H1 (cell line): ENCODE measurements around the gene ARHGAP22. TPM values are rescaled to one million over a fixed set of nuclear protein-coding genes. Genes with fewer than 3 reads are reported as not detected.

ENCODE experiments used
- CTCF ChIA-PET: fragments of 300-600 bp; sonication (Branson Sonifier 250); formaldehyde crosslinking; loops from one replicate; lab custom pipeline; 2021; ENCODE audit not compliant: partially characterized antibody; lab: Charles Lee
- POLR2A ChIA-PET: fragments of 300-600 bp; sonication (Branson Sonifier 250); formaldehyde crosslinking; loops from one replicate; lab custom pipeline; 2021; ENCODE audit warnings: inconsistent platforms; ENCODE audit not compliant: partially characterized antibody; lab: Charles Lee
- DNase-seq, 2 experiments: peaks; one replicate each; pipeline versions ENCODE4 v3.0.0 to v3.0.0-alpha.2; 2010 to 2022; ENCODE audit warnings: low spot score in 2 of 2, low read depth in 1 of 2, mixed read lengths in 1 of 2
- FAIRE-seq: peaks from 2 replicates; lab custom pipeline; 2011; peaks lifted over from hg19 to GRCh38; lab: Jason Lieb, UNC
- H2AFZ ChIP-seq: 2 replicates; pipeline ENCODE4 v1.8.1; 2012; ENCODE audit warnings: low read length, inconsistent platforms
- H2AK5ac ChIP-seq: 2 replicates; pipeline ENCODE4 v1.6.1; 2013; ENCODE audit warnings: low read depth, low read length
- H2BK120ac ChIP-seq: replicated peaks from 2 replicates; pipeline ENCODE3; 2013; ENCODE audit warnings: low read depth, low read length, inconsistent platforms
- H2BK12ac ChIP-seq: 2 replicates; pipeline ENCODE4 v1.6.1; 2013; ENCODE audit warnings: low read depth, low read length
- H2BK15ac ChIP-seq: 2 replicates; pipeline ENCODE4 v1.6.1; 2013; ENCODE audit warnings: low read length
- H2BK20ac ChIP-seq: 2 replicates; pipeline ENCODE4 v1.6.1; 2013; ENCODE audit warnings: low read length
- H2BK5ac ChIP-seq: 2 replicates; pipeline ENCODE4 v1.6.1; 2013; ENCODE audit warnings: low read depth, low read length
- H3K14ac ChIP-seq: 2 replicates; pipeline ENCODE4 v1.6.1; 2013; ENCODE audit warnings: inconsistent platforms; ENCODE audit not compliant: insufficient read length
- H3K18ac ChIP-seq: 2 replicates; pipeline ENCODE4 v1.6.1; 2013; ENCODE audit warnings: low read length; ENCODE audit errors: extremely low read depth
- H3K23ac ChIP-seq: 2 replicates; pipeline ENCODE4 v1.6.1; 2013; ENCODE audit warnings: inconsistent platforms; ENCODE audit not compliant: insufficient read length
- H3K23me2 ChIP-seq: 2 replicates; pipeline ENCODE4 v1.6.1; 2013; ENCODE audit warnings: low read depth, low read length
- H3K27ac ChIP-seq: 2 replicates; pipeline ENCODE4 v1.6.1; 2011; ENCODE audit warnings: low read depth, low read length, inconsistent platforms
- H3K27me3 ChIP-seq, 4 experiments: replicated peaks in 1 of 4; 1 replicate in 1 of 4; 2 replicates in 3 of 4; pipeline versions ENCODE4 v1.6.1 to v1.8.1; 2011 to 2013; ENCODE audit warnings: low read length in 3 of 4, mild to moderate bottlenecking in 3 of 4, inconsistent platforms in 2 of 4, mixed read lengths in 2 of 4, moderate library complexity in 1 of 4; ENCODE audit not compliant: control insufficient read depth in 3 of 4, insufficient read depth in 3 of 4; ENCODE audit errors: extremely low read depth in 1 of 4
- H3K36me3 ChIP-seq, 4 experiments: 2 replicates each; pipeline versions ENCODE4 v1.6.1 to v1.8.1; 2011 to 2013; ENCODE audit warnings: mild to moderate bottlenecking in 4 of 4, low read length in 3 of 4, moderate library complexity in 2 of 4, control low read depth in 1 of 4, inconsistent platforms in 1 of 4; ENCODE audit not compliant: insufficient read depth in 4 of 4, control insufficient read depth in 2 of 4
- H3K4ac ChIP-seq: replicated peaks from 2 replicates; pipeline ENCODE3; 2013; ENCODE audit warnings: low read length, low read depth, mixed read lengths, inconsistent platforms; ENCODE audit not compliant: insufficient read length
- H3K4me1 ChIP-seq, 4 experiments: replicated peaks in 1 of 4; 1 replicate in 1 of 4; 2 replicates in 3 of 4; pipeline versions ENCODE4 v1.6.1 to v1.8.1; 2011 to 2013; ENCODE audit warnings: low read length in 3 of 4, inconsistent platforms in 2 of 4, mixed read lengths in 1 of 4; ENCODE audit not compliant: insufficient read depth in 4 of 4, control insufficient read depth in 3 of 4
- H3K4me2 ChIP-seq, 2 experiments: 2 replicates each; pipeline versions ENCODE4 v1.6.1 to v1.8.1; 2011 to 2013; ENCODE audit warnings: low read depth in 2 of 2, low read length in 2 of 2, control low read depth in 1 of 2, inconsistent platforms in 1 of 2, mild to moderate bottlenecking in 1 of 2; ENCODE audit not compliant: insufficient read depth in 1 of 2
- H3K4me3 ChIP-seq, 4 experiments: fragments of 200-600, 300-600 bp in 1 of 4; sonication (generic), shearing (Covaris generic), sonication (Bioruptor Twin) in 1 of 4; 2 replicates each; pipeline versions ENCODE4 v1.5.1 to v1.8.1; 2011 to 2016; ENCODE audit warnings: low read length in 4 of 4, low read depth in 3 of 4, control low read depth in 2 of 4, inconsistent platforms in 2 of 4, mild to moderate bottlenecking in 2 of 4, mixed read lengths in 1 of 4, moderate library complexity in 1 of 4; ENCODE audit not compliant: insufficient read depth in 2 of 4; ENCODE audit errors: extremely low read depth in 1 of 4
- H3K56ac ChIP-seq: replicated peaks from 2 replicates; pipeline ENCODE3; 2013; ENCODE audit warnings: low read depth, mild to moderate bottlenecking, mixed read lengths, low read length, inconsistent platforms; ENCODE audit not compliant: insufficient read length
- H3K79me1 ChIP-seq: 2 replicates; pipeline ENCODE4 v1.6.1; 2013; ENCODE audit warnings: low read depth, low read length, control low read depth
- H3K79me2 ChIP-seq, 2 experiments: 2 replicates each; pipeline versions ENCODE4 v1.6.1 to v1.8.1; 2012 to 2013; ENCODE audit warnings: low read length in 2 of 2, mild to moderate bottlenecking in 2 of 2, inconsistent platforms in 1 of 2; ENCODE audit not compliant: insufficient read depth in 2 of 2, control insufficient read depth in 1 of 2
- H3K9ac ChIP-seq, 4 experiments: replicated peaks in 1 of 4; 1 replicate in 1 of 4; 2 replicates in 3 of 4; pipeline versions ENCODE4 v1.6.1 to v1.8.1; 2011 to 2013; ENCODE audit warnings: low read depth in 3 of 4, low read length in 3 of 4, control low read depth in 2 of 4, mild to moderate bottlenecking in 2 of 4, moderate library complexity in 2 of 4, inconsistent platforms in 1 of 4; ENCODE audit errors: extremely low read depth in 1 of 4
- H3K9me3 ChIP-seq, 2 experiments: 2 replicates each; pipeline versions ENCODE4 v1.6.1 to v1.8.1; 2012 to 2013; ENCODE audit warnings: mild to moderate bottlenecking in 2 of 2, moderate library complexity in 2 of 2, control low read depth in 1 of 2, inconsistent platforms in 1 of 2, low read depth in 1 of 2, low read length in 1 of 2, mixed read lengths in 1 of 2; ENCODE audit not compliant: insufficient read depth in 2 of 2
- H4K20me1 ChIP-seq, 2 experiments: replicated peaks in 1 of 2; 2 replicates each; pipeline versions ENCODE3 to v1.8.1; 2011 to 2013; ENCODE audit warnings: inconsistent platforms in 2 of 2, low read length in 2 of 2, mild to moderate bottlenecking in 1 of 2; ENCODE audit not compliant: insufficient read depth in 2 of 2, control insufficient read depth in 1 of 2
- H4K5ac ChIP-seq: 2 replicates; pipeline ENCODE4 v1.6.1; 2013; ENCODE audit warnings: low read length, low read depth, mixed read lengths, inconsistent platforms; ENCODE audit not compliant: insufficient read length
- H4K8ac ChIP-seq: 2 replicates; pipeline ENCODE4 v1.8.0; 2013; ENCODE audit warnings: mild to moderate bottlenecking, moderate library complexity, low read length, inconsistent platforms; ENCODE audit not compliant: insufficient read depth; ENCODE audit errors: extremely low read depth
- H4K91ac ChIP-seq: replicated peaks from 2 replicates; pipeline ENCODE3; 2013; ENCODE audit warnings: low read length, mixed read lengths, inconsistent platforms; ENCODE audit not compliant: insufficient read length
- ASH2L ChIP-seq: fragments of 200-600, 300-600 bp; sonication (generic); IDR thresholded peaks from one replicate; pipeline ENCODE4 v1.7.1; 2017; ENCODE audit warnings: low read length
- RAD21 ChIP-seq, 2 experiments: IDR thresholded peaks in 1 of 2; conservative IDR thresholded peaks in 1 of 2; 2 replicates each; pipeline ENCODE4 v1.6.1; 2011; ENCODE audit warnings: low read depth in 2 of 2, low read length in 2 of 2, improper control_type of control experiment in 1 of 2, inconsistent platforms in 1 of 2, mild to moderate bottlenecking in 1 of 2, moderate library complexity in 1 of 2
- TAF7 ChIP-seq: optimal IDR thresholded peaks from 2 replicates; pipeline ENCODE3; 2011; ENCODE audit warnings: low read depth, mild to moderate bottlenecking, inconsistent platforms, low read length, moderate library complexity, borderline replicate concordance
- WGBS, 2 experiments: shearing (Covaris generic) in 1 of 2; methylation state at CpG; one replicate each; pipeline versions ENCODE4 v1.1.6 to v1.1.7; 2013 to 2015; ENCODE audit warnings: low lambda C conversion rate in 2 of 2, mixed read lengths in 2 of 2, inconsistent platforms in 1 of 2, low coverage in 1 of 2, missing lambda C conversion rate in 1 of 2; ENCODE audit not compliant: insufficient replicate concordance in 2 of 2, insufficient coverage in 1 of 2, insufficient read length in 1 of 2; ENCODE audit errors: extremely low coverage in 1 of 2, missing lambda C conversion rate in 1 of 2; 5-methylcytosine and 5-hydroxymethylcytosine counted together
- polyA plus RNA-seq, 7 experiments: library from polyadenylated mRNA; depleted of rRNA in 3 of 7; stranded (reverse) in 5 of 7; unstranded in 2 of 7; fragments of >200 nt in 5 of 7; fragments of 200-250 nt in 2 of 7; gene quantifications; 1 replicate in 5 of 7; 2 replicates in 1 of 7; 4 replicates in 1 of 7; pipeline versions ENCODE4 v1.2.1 to v1.2.3, GENCODE V29; 2011 to 2013; ENCODE audit warnings: missing spikeins in 2 of 7, mixed read lengths in 2 of 7
- total RNA-seq: library from RNA; stranded (reverse); fragmentation: NEBNext Ultra II Directional; extraction: Animal tissue kit (Norgen Biotek cat#: 25700); gene quantifications from 2 replicates; pipeline ENCODE4 v1.2.1, GENCODE V29; 2021
- TF ChIP-seq, protein P1 (sequence below): IDR thresholded peaks from 2 replicates; pipeline ENCODE4 v1.6.1; 2011; ENCODE audit warnings: low read length, improper control_type of control experiment
- TF ChIP-seq, protein P2 (sequence below), 3 experiments: IDR thresholded peaks; 1 replicate in 2 of 3; 2 replicates in 1 of 3; pipeline versions ENCODE4 v1.5.1 to v1.6.1; 2011; ENCODE audit warnings: low read length in 3 of 3, mild to moderate bottlenecking in 3 of 3, inconsistent platforms in 2 of 3, low read depth in 1 of 3, moderate library complexity in 1 of 3; ENCODE audit not compliant: insufficient read depth in 1 of 3; ENCODE audit errors: control extremely low read depth in 1 of 3

Gene ARHGAP22
- total and polyA plus RNA-seq, 2 of the 8 experiments (the other 6 are each of a cell fraction or from before 2014, with no cell fraction given) = 3.6 to 11.2 TPM

DNA sequence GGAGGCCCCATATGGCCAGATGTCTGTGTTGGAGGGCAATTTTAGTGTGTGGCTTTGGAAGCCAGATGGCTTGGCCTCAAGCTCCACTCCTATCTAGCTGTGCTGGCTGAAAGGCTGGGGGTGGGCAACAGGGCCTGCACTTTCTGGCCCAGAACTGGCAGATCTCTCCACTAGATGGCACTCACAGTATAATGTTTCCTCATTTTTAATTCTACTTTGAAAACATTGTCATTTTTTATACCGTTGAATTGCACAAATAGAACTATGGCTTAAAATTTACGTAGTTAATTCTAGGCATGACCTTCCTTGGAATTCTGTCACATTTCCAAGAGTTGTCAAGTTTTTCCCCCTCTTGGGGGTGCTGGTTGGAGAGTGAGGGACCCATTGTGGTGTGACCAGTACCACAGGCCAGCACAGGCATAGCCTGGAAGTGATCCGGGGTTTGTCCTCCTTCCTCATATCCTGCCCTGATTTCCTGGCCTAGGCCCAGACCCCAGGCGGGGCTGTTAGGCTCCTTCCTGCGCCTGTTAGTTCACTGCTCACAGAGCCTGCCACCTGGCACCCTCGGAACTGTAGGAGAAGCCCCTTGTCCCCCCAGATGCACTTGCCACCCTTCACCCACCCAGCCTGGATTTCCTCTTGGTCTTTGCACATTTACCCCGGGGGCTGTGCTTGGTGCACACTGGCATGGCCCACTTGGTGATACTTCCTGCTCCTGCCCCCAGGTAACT is 52.8 kb downstream of the ARHGAP22 start:
- H3K4me2 ChIP-seq = no peak overlapping the region
- peak; percentile 69 to 72 for TF ChIP-seq RAD21 (IDR thresholded peaks at IDR 0.05 in 1 of 2, conservative IDR thresholded peaks at IDR 0.05 in 1 of 2; ENCODE audit: low read depth in 2 of 2, low read length in 2 of 2)
- no peak for TF ChIP-seq ASH2L
- no peak for TF ChIP-seq TAF7
- TF ChIP-seq, protein P1, sequence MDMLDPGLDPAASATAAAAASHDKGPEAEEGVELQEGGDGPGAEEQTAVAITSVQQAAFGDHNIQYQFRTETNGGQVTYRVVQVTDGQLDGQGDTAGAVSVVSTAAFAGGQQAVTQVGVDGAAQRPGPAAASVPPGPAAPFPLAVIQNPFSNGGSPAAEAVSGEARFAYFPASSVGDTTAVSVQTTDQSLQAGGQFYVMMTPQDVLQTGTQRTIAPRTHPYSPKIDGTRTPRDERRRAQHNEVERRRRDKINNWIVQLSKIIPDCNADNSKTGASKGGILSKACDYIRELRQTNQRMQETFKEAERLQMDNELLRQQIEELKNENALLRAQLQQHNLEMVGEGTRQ = no peak
- TF ChIP-seq, protein P2, sequence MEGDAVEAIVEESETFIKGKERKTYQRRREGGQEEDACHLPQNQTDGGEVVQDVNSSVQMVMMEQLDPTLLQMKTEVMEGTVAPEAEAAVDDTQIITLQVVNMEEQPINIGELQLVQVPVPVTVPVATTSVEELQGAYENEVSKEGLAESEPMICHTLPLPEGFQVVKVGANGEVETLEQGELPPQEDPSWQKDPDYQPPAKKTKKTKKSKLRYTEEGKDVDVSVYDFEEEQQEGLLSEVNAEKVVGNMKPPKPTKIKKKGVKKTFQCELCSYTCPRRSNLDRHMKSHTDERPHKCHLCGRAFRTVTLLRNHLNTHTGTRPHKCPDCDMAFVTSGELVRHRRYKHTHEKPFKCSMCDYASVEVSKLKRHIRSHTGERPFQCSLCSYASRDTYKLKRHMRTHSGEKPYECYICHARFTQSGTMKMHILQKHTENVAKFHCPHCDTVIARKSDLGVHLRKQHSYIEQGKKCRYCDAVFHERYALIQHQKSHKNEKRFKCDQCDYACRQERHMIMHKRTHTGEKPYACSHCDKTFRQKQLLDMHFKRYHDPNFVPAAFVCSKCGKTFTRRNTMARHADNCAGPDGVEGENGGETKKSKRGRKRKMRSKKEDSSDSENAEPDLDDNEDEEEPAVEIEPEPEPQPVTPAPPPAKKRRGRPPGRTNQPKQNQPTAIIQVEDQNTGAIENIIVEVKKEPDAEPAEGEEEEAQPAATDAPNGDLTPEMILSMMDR (IDR thresholded peaks at IDR 0.05; ENCODE audit: control extremely low read depth in 1 of 3, insufficient read depth in 1 of 3, low read depth in 1 of 3, low read length in 3 of 3) = peak; percentile 45 to 70 (median 68)
- no peak overlapping the region for H4K91ac ChIP-seq
- POLR2A ChIA-PET = interaction anchor here (1.7 kb wide), 1 partner anchor 29 kb away, joined by 4 read pairs; no protein-coding TSS in a partner anchor
- no peaks in the 10 kb centered on the region; a peak in 1 of 4 replicates for H3K9me3 ChIP-seq
- H2BK5ac ChIP-seq = no peak overlapping the region
- H2AFZ ChIP-seq = peak overlapping the region; percentile 37; the same call in 1 of the 2 replicates
- H3K9ac ChIP-seq = no peak overlapping the region
- no peak overlapping the region; the same call in 1 of the 2 replicates for H4K8ac ChIP-seq
- H3K36me3 ChIP-seq = no peaks in the 10 kb centered on the region
- 75% methylated on average over 7 of the region's 7 CpGs; no CpG with 5 or more reads in 1 of the 2 experiments for WGBS, 2 experiments
- H3K79me2 ChIP-seq = no peaks in the 10 kb centered on the region
- peak; percentile 73 for FAIRE-seq
- H3K79me1 ChIP-seq = no peaks in the 10 kb centered on the region
- H3K56ac ChIP-seq = no peak overlapping the region
- H3K23ac ChIP-seq = no peak overlapping the region
- no peak overlapping the region for H3K14ac ChIP-seq
- peak overlapping the region; percentile 50; the same call in 1 of the 2 replicates for H2BK12ac ChIP-seq
- DNase-seq = peak in 1 of 2 experiments; percentile 63
- H3K23me2 ChIP-seq = no peaks in the 10 kb centered on the region
- H2BK20ac ChIP-seq = no peak overlapping the region
- H4K20me1 ChIP-seq = no peaks in the 10 kb centered on the region
- no peak overlapping the region for H4K5ac ChIP-seq
- no peak overlapping the region for H2BK120ac ChIP-seq
- H3K18ac ChIP-seq = peak overlapping the region; percentile 53; the same call in 1 of the 2 replicates
- H3K4ac ChIP-seq = no peak overlapping the region
- peaks cover 0 to 8% (median 4%) of the 10 kb centered on the region in 4 experiments; a peak in 4 of 7 replicates for H3K4me1 ChIP-seq
- no peak overlapping the region for H3K4me3 ChIP-seq
- no peak overlapping the region; the same call in 1 of the 2 replicates for H2AK5ac ChIP-seq
- CTCF ChIA-PET = interaction anchor here (0.6 to 10.2 kb wide), 36 partner anchors 9 to 188 kb away, joined by 3 to 127 read pairs (median 5); partner anchors contain the start of gene ARHGAP22
- no peak overlapping the region for H2BK15ac ChIP-seq
- no peak overlapping the region for H3K27ac ChIP-seq
- H3K27me3 ChIP-seq = no peaks in the 10 kb centered on the region; a peak in 1 of 7 replicates
